Measurements from ENCODE around the gene NT5DC3.
"Not testable (repeated sequence)": the region's sequence is repeated elsewhere in the genome, so short reads cannot be mapped to it uniquely, and the experiment has no call there.

The NT5DC3 gene

GRCh38 chr12:103839609-103840461 is 1.2 kb downstream of the NT5DC3 start:
- no peak for DNase-seq (ENCODE audit: low read depth)
- no peak for TF ChIP-seq CTCF (IDR thresholded peaks at IDR 0.05; ENCODE audit: insufficient read depth, low read depth, low read length, missing control alignments)

DNA sequence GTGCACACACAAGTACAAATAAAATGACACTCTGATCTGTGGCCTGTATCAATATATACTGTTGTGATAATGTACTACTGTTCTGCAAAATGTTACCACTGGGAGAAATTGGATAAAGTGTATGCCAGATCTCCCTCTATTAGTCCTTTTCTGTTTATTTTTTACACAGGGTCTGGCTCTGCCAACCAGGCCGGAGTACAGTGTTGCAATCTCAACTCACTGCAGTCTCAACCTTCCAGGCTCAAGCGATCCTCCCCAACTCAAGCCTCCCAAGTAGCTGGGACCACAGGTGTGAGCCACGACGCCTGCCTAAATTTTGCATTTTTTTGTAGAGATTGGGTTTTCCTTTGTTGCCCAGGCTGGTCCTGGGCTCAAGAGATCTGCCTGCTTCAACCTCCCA is 1.9 kb downstream of the NT5DC3 start:
- DNase-seq (ENCODE audit: low read depth) = no peak
- no peak overlapping the region for H3K4me3 ChIP-seq (ENCODE audit: low read depth, low read length)
- no peak for TF ChIP-seq CTCF (IDR thresholded peaks at IDR 0.05; ENCODE audit: insufficient read depth, low read depth, low read length, missing control alignments)

More at GRCh38 chr12:103839609-103840461, 1.2 kb downstream of the NT5DC3 start:
- peak overlapping the region; percentile 98 for H3K4me3 ChIP-seq (ENCODE audit: low read depth, low read length)

DNA sequence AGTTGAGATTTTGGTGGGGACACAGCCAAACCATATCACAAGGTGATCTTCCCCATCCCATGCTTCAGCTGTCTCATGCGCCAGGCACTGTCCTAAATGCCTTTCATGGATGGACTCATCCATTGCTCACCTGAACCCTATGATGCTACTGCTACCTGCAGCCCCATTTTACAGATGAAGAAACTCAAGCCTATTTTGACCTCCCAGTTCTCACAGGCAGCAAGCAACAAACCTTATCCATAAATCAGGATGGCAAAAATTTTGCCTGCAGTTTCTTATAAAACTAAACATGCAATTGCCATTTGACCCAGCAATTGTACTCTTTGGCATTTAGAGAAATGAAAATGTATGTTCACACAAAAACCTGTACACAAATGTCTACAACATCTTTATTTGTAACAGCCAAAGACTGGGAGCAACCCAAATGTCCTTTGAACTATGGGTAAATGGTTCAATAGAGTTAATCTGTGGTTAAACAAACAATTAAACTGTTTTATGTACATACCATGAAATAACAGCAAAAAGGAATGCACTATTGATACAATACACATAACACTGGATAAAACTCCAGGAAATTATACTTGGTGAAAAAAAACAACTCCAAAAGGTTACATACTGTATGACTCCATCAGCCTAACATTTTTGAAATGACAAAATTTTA is 2.6 kb downstream of the NT5DC3 start:
- DNase-seq (ENCODE audit: low read depth) = no peak
- TF ChIP-seq CTCF (IDR thresholded peaks at IDR 0.05; ENCODE audit: insufficient read depth, low read depth, low read length, missing control alignments) = no peak
- no peak overlapping the region for H3K4me3 ChIP-seq (ENCODE audit: low read depth, low read length)

GRCh38 chr12:103836345-103836744 is 4.7 kb downstream of the NT5DC3 start:
- no peak for DNase-seq (ENCODE audit: low read depth)
- no peak for TF ChIP-seq CTCF (IDR thresholded peaks at IDR 0.05; ENCODE audit: insufficient read depth, low read depth, low read length, missing control alignments)
- no peak overlapping the region for H3K4me3 ChIP-seq (ENCODE audit: low read depth, low read length)

- H3K4me3 ChIP-seq (ENCODE audit: low read depth, low read length); DNase-seq (ENCODE audit: low read depth): not testable (repeated sequence)
These were observed 5.2 kb downstream of the NT5DC3 start for GRCh38 chr12:103835747-103836335.

DNA sequence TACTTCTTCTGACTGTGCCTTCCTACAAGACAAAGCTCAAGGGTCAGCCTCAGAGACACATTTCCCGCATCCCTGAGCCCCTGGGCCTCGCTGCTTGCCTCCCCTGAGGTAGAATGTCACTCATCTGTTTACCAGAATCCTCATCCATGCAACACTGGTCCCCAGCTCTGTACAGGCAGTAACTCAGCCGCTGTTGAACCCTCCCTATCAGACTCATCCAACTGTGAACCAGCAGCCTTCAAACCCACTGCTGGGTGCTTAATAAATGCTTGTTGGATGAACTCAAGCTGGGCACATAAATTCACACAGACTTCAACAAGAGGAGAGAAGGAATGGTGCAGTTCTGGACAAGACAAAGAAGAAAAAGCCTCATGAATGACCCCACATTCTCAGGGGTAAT is 6.1 kb downstream of the NT5DC3 start:
- no peak for DNase-seq (ENCODE audit: low read depth)
- no peak for TF ChIP-seq CTCF (IDR thresholded peaks at IDR 0.05; ENCODE audit: insufficient read depth, low read depth, low read length, missing control alignments)
- H3K4me3 ChIP-seq (ENCODE audit: low read depth, low read length) = no peak overlapping the region

DNA sequence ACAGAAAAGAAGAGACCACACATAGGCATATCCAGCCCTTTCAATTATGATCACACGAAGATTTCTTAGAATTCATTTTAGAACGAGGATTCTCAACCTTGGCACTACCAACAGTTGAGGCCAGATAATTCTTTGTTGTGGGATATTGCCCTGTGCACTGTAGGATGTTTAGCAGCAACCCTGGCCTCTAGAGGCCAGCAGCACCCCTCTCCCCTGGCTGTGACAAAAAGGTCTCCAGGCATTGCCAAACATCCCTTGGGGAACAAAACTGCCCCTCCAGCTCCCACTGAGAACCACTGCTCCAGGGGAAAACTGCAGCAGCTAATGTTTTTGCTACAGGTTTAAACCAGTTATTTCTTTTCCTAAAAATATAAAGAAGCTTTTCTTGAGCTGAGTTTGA is 7.1 kb downstream of the NT5DC3 start:
- no peak for DNase-seq (ENCODE audit: low read depth)
- no peak for TF ChIP-seq CTCF (IDR thresholded peaks at IDR 0.05; ENCODE audit: insufficient read depth, low read depth, low read length, missing control alignments)
- H3K4me3 ChIP-seq (ENCODE audit: low read depth, low read length) = no peak overlapping the region

Data from GM12865 (cell line).